Eye (tissue), 1 donor: ENCODE measurements around the gene TMEM192.
"Not testable (repeated sequence)": the region's sequence is repeated elsewhere in the genome, so short reads cannot be mapped to it uniquely, and the experiment has no call there.

Experiments
- DNase-seq: peaks from one replicate; pipeline ENCODE4 v3.0.0-alpha.2; 2015

Gene TMEM192

DNA sequence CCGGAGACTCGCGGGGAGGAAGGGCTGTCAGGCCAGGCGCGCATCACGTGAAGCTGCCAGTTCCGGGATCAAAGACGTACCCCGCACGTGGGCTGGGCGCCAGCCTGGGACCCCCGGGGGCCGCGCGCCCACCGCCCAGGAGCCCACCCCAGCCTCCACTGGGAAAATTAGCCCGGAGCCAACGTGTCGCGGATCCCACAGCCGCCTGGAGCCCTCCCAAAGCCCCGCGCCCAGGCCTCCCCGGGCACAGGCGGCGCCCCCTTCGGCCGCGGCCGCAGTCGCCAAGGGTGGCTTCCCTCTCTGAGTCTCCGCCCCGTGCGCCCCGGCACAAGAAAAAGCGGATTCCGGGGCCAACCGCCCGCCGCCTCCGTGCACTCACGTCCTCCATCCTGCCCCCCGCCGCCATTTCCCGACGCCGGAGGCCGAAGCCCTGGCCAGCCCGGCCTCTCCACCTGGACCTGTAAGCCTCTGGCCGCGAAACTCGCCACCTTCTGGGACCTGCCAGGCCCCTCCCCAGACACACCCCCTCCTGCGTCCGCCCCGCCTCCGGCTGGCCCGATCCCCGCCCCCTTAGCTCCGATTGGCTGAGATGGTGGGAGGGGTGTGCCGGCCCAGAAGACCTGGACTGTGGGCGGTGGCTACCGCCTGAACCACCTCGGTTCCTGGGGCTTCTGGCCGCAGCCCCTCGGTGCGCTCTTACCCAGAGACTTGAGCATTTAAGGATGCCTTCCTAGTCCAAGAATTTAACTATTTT is at the start of gene TMEM192:
Gene TMEM192, minus strand, starts transcription at position 493 of the 754 bp plus-strand sequence. Its CDS starts 87 bp downstream, at position 406.
- peak; percentile 98 for DNase-seq

GRCh38 chr4:165158762-165159161 is 46.1 kb upstream of the TMEM192 start:
- no peak for DNase-seq

- DNase-seq = no peak
Measured at GRCh38 chr4:165156906-165157305, 44.2 kb upstream of the TMEM192 start.

DNA sequence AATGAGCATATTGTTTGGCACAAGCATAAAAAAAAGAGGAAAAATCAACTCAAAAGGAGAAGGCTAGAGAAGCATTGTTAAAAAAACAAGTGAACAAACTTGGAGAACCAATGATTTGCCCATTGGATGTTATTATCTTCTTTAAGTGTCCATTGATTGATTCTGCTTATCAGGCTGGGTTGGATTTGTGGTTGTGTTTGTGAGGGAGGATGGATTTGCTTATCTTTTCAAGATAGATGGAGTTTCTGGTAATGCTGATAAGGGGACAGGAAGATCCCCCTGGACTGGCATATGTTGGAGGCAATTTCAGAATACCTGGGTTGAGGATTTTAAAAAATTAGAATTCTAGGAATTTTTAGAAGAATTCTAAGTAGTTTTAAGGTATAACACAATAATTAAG is 41.8 kb upstream of the TMEM192 start:
- DNase-seq = no peak

DNA sequence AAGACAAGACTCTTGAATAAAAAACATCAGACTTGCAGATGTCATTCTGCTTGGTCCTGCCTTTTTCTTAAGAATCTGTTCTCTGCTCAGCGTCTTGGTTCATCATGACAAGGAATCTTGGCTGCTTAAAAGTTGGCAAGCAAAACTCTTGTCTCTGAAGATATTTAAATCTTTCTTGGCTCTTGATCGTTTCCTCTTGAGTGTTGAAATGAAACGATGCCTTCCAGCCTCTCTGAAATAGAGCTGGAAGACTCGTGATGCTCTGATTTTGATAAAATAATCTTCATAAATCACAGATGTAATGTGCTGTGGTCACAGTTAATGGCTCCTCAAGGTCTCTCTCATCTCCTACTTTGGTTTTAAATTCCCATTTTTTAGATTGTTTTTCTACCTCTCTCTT is 39.9 kb upstream of the TMEM192 start:
- DNase-seq = peak; percentile 24

GRCh38 chr4:165151734-165152133 is 39.1 kb upstream of the TMEM192 start:
- DNase-seq = no peak

DNA sequence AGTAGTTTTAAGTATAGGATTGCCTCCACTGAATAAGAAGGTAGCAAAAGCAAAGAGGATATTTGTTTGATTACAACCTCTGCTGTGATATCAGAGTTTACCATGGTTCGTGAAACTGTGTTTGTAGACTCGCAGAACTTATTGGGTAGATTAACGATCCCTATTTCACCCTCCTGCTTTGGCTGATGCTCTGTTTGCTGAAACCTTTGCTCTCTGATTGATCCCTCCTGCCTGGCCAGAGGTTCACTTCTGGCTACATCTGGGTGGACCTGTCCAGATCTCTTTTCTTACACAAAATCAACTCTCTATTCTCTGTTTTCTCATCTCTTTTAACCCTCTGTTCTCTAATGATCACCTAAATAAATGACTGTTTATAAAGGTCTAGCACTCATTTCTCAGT is 37.9 kb upstream of the TMEM192 start:
- DNase-seq = no peak

GRCh38 chr4:165138843-165139242 is 26.2 kb upstream of the TMEM192 start:
- no peak for DNase-seq

DNA sequence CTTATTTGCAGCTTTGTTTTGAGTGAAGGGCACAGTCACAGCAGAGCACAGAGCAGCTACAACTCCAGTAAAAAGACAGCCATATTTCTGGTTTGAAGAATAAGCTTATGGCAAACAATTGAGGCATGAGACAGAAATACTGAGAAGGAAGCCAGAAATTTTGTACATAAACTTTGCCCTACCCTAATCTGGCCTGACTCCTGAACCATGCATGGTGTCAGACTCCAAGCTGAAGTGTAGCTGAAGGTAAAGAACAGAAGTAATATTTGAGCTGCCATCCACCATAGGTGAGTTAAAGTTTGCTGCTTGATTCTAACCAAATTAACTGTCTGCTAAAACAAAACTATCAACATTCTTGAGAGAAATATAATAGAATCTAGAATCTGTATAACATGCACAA is 24.5 kb upstream of the TMEM192 start:
- DNase-seq = no peak

DNA sequence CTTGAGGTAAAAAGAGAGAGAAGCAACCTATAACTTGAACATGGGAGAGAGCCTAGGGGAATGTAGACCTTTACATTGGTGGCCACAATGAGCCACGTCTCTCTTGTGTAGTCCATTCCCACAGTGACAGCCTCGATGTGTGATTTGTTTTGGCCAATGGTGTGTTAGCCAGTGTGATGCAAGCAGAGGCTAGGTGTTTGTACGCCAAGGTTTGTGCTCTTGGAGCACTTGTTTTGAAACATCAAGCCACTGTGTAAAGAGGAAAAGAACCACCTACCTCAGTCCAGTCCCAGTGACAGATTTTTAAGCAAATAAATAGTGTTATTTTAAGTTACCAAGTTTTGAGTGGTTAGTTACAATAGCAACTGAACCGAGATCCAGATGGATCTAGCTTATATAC is 23.9 kb upstream of the TMEM192 start:
- no peak for DNase-seq

DNA sequence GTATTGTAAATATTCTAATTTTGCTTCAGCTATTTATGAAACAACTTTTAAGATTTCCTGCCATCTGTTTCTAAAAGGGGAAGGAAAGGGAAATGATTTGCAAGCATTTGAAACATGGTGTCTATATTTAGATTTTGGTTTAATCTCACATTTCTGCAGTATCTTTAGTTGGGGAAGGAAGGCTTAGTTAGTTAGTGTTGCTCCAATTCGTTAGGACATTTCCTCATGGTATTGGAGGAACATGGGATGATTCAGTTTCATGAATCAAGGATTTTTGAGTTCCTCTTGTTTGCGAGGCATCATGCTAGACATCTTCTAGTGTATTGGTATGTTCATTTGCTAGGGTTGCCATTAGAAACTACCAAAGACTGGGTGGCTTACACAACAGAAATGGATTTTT is 20.5 kb upstream of the TMEM192 start:
- no peak for DNase-seq

- DNase-seq = peak; percentile 94
Measured at GRCh38 chr4:165131247-165131832, 18.7 kb upstream of the TMEM192 start.

DNA sequence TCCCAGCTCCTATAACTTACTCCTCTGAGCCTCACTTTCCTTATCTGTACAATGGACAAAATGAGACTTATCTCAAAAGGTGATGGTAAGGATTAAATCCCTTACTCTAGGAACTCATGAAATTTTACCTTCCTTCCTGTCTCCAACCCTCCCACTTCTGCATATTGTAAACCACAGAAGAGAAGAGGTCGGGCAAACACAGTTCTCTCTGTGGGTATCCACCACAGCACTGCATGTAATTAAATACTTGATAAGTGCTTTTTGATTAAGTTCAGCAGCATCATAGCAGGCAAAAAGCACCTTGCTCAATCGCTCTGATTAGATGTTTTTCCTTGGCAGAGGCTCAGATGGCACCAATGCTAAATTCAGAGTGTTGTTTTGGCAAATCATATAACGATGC is 17.3 kb upstream of the TMEM192 start:
- DNase-seq = no peak

DNA sequence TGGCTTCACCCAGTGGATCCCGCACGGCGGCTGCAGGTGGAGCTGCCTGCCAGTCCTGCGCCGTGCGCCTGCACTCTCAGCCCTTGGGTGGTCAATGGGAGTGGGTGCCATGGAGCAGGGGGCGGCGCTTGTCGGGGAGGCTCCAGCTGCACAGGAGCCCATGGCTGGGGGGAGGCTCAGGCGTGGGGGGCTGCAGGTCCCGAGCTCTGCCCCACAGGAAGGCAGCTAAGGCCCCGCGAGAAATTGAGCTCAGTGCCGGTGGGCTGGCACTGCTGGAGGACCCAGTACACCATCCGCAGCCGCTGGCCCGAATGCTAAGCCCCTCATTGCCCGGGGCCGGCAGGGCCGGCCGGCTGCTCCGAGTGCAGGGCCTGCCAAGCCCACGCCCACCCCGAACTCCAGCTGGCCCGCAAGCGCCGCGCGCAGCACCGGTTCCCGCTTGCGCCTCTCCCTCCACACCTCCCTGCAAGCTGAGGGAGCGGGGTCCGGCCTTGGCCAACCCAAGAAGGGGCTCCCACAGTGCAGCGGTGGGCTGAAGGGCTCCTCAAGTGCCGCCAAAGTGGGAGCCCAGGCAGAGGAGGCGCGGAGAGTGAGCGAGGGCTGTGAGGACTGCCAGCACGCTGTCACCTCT is 13.3 kb upstream of the TMEM192 start:
- DNase-seq = not testable (repeated sequence)

DNA sequence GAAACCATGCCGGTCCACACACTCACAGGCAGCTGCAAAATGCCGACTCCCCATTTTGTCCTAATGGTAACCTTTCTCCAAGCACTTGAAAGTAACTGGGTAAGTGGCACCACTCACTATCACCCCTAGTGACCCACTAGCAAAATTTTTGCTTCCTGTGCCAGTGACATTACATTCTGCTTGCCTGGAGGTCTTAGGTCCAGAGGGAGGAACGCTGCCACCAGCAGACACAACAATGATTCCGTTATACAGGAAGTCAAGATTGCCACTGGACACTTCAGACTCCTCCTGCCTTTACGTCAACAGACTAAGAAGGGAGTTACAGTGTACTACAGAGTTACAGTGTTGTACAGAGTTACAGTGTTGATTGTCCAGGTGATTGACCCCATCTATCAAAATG is 11.8 kb upstream of the TMEM192 start:
- DNase-seq = no peak

DNA sequence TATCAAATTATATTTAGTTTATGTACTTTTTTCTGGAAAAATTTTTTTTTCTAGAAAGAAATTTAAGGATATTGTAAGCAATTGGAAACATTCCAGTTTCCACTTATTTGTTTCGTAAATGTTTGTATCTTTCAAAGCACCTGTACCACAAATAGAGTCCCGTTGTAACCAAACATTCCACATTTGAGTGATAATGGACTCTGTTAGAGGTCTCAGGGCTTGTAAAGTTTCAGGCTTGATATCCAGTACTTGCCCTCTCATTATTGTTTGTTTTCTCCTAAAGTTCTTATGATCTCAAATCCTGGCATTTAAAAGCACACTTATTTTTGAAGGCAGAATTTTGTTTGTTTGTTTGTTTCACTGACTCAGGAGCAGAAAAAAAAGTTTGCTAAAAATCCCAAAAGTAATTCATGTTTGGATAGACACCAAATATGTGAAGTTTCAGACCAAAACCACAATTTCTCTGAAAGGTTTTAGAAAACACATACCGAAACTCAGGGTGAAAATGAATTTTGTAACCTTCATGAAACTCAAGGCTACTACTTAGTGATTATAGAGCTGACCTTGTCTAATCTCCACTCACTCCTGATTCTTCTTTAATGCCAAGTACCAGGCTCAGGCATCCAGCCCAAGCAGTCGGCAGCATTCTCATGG is 5.7 kb upstream of the TMEM192 start:
- no peak for DNase-seq

DNA sequence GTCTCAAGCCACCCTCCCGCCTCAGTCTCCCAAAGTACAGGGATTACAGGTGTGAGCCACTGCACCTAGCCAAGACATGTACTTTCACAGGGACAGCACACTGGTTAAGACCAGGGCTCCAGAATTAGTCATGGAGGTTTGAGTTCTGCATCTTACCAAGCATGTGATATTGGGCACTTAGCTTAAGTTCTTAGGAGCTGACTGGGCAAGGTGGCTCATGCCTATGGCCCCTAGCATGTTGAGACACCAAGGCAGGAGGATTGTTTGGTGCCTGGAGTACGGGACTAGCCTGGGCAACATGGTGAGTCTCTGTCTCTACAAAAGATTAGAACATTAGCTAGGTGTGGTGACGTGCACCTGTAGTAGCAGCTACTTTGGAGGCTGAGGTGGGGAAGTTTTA is 2.6 kb upstream of the TMEM192 start:
- DNase-seq = no peak

DNA sequence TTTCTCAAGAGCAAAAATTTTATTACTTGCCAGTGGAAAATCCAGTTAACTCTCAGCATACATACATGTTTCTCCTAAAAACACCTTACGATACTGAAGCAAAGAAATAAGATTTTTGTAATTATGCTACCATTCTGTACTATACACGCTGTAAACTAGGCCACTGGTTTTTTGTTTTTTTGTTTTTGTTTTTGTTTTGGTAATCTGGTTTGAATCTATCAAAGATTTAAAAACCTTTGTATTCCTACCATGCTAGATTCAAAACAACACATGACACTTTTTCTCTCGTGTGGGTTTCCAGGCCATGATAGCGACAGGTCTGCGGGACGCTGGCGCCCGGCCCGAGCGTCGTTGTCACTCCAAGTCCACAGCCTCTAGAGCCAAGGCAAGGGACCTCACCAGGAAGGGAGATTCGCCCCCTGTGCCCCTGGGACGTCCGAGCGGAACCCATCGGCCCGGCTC is 723 bp downstream of the TMEM192 start:
- DNase-seq = no peak

- no peak for DNase-seq
Measured at GRCh38 chr4:165106518-165106917, 6.1 kb downstream of the TMEM192 start.

- no peak for DNase-seq
Measured at GRCh38 chr4:165101641-165102040, 11.0 kb downstream of the TMEM192 start.

GRCh38 chr4:165096776-165097175 is 15.9 kb downstream of the TMEM192 start:
- peak; percentile 50 for DNase-seq

DNA sequence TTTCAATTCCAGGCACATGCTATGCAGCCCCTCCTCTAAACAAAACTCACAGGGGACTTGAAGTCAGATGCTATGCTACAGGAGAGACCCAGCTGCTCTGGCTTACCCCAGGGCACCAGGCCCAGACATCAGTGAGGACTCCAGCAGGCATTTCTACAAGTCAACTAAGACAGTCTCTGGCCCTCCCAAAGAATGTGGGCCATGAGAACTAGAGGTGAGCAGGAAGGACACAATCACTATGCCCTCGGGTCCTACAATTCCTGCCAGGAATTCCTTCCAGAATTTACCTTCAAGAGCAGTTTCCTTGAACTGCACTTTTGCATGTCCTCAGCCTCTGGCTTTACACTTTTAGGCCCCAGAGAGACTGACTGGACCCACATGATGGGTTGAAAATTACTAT is 17.4 kb downstream of the TMEM192 start:
- DNase-seq = no peak

DNA sequence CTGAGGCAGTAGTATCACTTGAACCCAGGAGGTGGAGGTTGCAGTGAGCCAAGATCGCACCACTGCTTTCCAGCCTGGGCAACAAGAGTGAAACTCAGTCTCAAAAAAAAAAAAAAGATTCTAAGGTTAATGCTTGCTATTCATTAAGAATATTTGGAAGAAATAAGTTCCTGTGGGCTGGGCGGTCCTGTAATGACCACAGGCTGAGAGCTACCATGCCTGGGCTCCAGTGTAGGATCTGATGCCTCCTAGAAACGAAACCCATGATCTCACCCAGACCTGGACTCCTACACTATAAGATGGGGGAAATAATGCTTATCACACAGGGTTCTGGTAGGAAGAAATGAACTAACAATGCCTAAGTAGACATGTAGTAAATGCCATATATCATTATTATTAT is 17.8 kb downstream of the TMEM192 start:
- no peak for DNase-seq

DNA sequence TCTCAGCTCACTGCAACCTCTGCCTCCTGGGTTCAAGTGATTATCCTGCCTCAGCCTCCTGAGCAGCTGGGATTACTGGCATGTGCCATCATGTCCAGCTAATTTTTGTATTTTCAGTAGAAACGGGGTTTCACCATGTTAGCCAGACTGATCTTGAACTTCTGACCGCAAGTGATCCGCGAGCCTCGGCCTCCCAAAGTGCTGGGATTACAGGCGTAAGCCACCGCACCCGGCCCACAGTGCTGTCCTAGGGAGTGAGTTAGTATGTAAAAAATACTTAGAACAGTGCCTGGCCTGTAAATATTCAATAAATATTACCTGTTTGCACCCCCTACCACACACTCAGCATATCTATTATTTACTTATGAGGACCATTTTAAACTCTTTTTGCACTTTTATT is 20.5 kb downstream of the TMEM192 start:
- not testable (repeated sequence) for DNase-seq
